ENCODE measurements around the gene JPH4.

DNA sequence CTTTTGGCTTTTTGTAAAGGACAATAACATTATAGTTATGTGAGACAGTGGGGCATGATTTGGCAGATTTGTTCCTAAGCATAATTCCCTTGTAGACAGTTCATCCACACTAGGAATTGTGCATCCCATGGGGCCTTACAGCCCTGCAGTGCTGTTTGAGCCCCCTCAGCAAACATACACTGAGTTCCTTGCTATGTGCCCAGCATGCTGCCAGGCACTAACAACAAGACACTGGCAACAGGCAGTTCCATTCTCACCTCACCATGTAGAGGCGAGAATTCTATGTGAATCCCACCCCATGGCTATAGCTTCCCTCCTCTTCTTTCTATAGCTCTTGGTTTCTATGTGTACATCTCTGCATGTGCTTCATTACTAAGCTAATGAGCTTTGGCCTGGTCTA is 20.6 kb downstream of the JPH4 start:
- TF ChIP-seq, protein P1, sequence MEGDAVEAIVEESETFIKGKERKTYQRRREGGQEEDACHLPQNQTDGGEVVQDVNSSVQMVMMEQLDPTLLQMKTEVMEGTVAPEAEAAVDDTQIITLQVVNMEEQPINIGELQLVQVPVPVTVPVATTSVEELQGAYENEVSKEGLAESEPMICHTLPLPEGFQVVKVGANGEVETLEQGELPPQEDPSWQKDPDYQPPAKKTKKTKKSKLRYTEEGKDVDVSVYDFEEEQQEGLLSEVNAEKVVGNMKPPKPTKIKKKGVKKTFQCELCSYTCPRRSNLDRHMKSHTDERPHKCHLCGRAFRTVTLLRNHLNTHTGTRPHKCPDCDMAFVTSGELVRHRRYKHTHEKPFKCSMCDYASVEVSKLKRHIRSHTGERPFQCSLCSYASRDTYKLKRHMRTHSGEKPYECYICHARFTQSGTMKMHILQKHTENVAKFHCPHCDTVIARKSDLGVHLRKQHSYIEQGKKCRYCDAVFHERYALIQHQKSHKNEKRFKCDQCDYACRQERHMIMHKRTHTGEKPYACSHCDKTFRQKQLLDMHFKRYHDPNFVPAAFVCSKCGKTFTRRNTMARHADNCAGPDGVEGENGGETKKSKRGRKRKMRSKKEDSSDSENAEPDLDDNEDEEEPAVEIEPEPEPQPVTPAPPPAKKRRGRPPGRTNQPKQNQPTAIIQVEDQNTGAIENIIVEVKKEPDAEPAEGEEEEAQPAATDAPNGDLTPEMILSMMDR (IDR thresholded peaks at IDR 0.05; ENCODE audit: low read depth, low read length, poor library complexity, severe bottlenecking) = no peak
- TF ChIP-seq EZH2phosphoT487 (IDR thresholded peaks at IDR 0.05; ENCODE audit: borderline replicate concordance, low read length) = no peak
